Spleen (tissue), 7 donors: ENCODE data around the gene DNPEP.

Experiments used
- POLR2A ChIP-seq, 3 donors: fragments of 450-650 bp; IDR thresholded peaks; one replicate each; pipeline ENCODE4 v1.5.1; 2017; ENCODE audit warnings: antibody characterized with exemption in 3 of 3, mild to moderate bottlenecking in 1 of 3
- TF ChIP-seq, protein P1 (sequence below), 11 experiments: fragments of 200-600 bp in 7 of 11; fragments of 450-650 bp in 4 of 11; sonication (generic) in 4 of 11; IDR thresholded peaks in 8 of 11; conservative IDR thresholded peaks in 3 of 11; 1 replicate in 7 of 11; 2 replicates in 4 of 11; pipeline versions ENCODE4 v1.4.0 to v1.8.0; 2016 to 2021; ENCODE audit warnings: antibody characterized with exemption in 11 of 11, inconsistent platforms in 4 of 11, mild to moderate bottlenecking in 1 of 11
- donor health status: DM: no; HTN: no; CAD: no; lungs with moderate emphysema.
- donor health status: DM: no; HTN: no; CAD: no.
- donor health status: DM: no; HTN: no; CAD: no.

DNA sequence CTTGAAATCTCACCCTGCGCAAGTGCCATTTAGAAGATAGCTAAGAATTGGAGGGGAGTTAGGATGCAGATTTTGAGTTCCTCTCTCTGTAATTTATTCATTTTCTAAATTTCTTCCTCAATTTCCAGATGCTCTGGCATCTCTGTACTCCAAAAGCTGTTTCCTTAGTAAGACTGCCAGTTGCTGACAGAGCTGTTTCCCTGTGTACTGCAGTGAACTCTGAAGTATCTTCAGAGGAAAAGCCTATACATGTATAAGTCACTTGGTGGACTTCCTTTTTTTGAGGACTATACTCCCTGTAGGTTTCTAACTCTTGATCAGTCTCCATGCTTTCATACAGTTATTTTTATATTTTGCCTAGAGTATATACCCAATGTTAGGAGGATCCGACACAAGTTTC lies 53.6 kb downstream of the DNPEP start:
- TF ChIP-seq, protein P1, sequence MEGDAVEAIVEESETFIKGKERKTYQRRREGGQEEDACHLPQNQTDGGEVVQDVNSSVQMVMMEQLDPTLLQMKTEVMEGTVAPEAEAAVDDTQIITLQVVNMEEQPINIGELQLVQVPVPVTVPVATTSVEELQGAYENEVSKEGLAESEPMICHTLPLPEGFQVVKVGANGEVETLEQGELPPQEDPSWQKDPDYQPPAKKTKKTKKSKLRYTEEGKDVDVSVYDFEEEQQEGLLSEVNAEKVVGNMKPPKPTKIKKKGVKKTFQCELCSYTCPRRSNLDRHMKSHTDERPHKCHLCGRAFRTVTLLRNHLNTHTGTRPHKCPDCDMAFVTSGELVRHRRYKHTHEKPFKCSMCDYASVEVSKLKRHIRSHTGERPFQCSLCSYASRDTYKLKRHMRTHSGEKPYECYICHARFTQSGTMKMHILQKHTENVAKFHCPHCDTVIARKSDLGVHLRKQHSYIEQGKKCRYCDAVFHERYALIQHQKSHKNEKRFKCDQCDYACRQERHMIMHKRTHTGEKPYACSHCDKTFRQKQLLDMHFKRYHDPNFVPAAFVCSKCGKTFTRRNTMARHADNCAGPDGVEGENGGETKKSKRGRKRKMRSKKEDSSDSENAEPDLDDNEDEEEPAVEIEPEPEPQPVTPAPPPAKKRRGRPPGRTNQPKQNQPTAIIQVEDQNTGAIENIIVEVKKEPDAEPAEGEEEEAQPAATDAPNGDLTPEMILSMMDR (IDR thresholded peaks at IDR 0.05 in 8 of 11, conservative IDR thresholded peaks at IDR 0.05 in 3 of 11): no peak
- TF ChIP-seq POLR2A (IDR thresholded peaks at IDR 0.05): no peak
